SK-N-MC (cell line): ENCODE data around the gene TBC1D22A.

Experiments used
- EZH2 ChIP-seq: fragments of 200-600 bp; sonication (generic); IDR thresholded peaks from one replicate; pipeline ENCODE4 v1.6.1; 2017; ENCODE audit warnings: antibody characterized with exemption
- FOXP2 ChIP-seq: optimal IDR thresholded peaks from 2 replicates; pipeline ENCODE3; 2011; ENCODE audit warnings: mild to moderate bottlenecking, moderate library complexity; ENCODE audit not compliant: insufficient read depth; ENCODE audit errors: extremely low read length, control extremely low read depth
- POLR2AphosphoS5 ChIP-seq: IDR thresholded peaks from 2 replicates; pipeline ENCODE4 v1.6.1; 2012; ENCODE audit warnings: mild to moderate bottlenecking, low read depth, low read length, borderline replicate concordance

DNA sequence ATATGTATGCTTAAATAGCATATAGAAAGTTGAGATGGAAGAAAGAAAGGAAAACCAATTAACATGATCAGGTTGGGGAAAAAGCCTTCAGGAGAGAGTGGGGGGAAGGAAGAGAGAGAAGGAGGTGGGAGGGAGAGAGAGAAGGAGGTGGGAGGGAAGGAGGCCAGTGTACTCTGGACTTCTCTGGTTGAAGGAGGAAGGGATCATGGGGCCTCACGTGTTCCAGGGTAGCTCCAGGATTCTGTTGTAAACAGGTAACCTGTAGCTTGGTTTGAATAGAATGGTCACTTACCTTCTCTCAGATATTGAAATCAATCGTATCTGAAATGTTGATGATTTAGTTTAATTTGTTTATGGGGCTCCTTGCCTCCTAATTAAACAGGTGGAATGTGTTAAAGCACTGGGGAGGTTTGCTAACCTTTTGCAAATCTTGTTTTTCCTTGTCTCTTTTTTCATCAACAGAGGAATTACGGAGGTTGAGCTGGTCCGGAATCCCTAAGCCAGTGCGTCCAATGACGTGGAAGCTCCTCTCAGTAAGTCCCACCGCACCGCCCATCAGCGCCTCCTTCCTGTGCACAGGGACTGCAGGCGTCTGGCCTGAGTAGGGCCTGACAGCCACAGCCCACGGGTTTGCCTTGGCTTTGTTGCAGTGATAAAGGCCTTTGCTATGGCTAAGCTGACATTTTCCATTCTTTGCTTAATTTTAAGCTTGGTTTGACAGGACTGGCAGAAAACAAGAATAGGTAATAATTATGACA lies 115.9 kb downstream of the TBC1D22A start:
- no peak for TF ChIP-seq POLR2AphosphoS5
- no peak for TF ChIP-seq EZH2
- no peak for TF ChIP-seq FOXP2
